HG03354 (cell line): ENCODE data around the gene PKD1L1.

Experiments
- ATAC-seq: cut with Tn5 transposase; IDR thresholded peaks from one replicate; pipeline ENCODE4 v1.9.1; 2021; ENCODE audit warnings: mild to moderate bottlenecking; ENCODE audit not compliant: unreplicated experiment, poor library complexity, severe bottlenecking

PKD1L1 gene

DNA sequence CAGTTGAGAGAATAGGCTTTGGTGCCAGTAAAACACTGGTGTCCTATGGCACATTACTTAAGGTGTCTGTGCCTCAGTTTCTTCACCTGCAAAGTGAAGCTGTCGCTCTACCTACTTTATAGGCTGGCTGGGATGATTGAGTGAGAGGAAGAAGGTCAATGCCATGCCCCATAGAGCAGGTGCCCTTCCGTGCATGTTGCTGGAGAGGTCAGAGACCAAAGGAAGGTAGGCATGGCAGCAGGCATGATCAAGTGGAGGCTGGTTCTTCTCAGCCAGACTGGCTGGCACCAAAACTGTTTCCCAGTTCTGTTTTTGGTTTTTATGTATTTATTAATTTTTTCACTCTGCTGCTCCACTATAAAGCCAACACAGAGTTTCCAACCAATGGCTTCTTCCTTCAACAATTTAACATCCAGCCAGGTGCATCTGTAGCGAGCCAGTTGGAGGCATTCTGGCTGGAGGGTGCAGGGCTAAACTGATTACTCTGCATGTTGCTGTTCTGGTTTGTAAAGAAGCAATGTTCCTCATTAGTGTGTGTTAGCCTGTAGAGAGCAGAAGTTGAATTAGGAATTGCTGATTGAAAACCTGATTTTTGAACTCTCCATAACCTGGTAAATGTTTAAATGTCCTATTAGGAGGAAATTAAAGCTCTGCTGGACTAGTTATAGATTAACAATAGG lies 222.1 kb downstream of the PKD1L1 start:
- ATAC-seq: no peak

GRCh38 chr7:47725031-47725780 lies 223.1 kb downstream of the PKD1L1 start:
- ATAC-seq: no peak
